ENCODE data around the gene RBM20. TPM values are rescaled to one million over a fixed set of nuclear protein-coding genes. Genes with fewer than 3 reads are reported as not detected.

Gene RBM20
- total RNA-seq, 2 experiments from 2014 or later: 0.38 to 0.72 TPM

DNA sequence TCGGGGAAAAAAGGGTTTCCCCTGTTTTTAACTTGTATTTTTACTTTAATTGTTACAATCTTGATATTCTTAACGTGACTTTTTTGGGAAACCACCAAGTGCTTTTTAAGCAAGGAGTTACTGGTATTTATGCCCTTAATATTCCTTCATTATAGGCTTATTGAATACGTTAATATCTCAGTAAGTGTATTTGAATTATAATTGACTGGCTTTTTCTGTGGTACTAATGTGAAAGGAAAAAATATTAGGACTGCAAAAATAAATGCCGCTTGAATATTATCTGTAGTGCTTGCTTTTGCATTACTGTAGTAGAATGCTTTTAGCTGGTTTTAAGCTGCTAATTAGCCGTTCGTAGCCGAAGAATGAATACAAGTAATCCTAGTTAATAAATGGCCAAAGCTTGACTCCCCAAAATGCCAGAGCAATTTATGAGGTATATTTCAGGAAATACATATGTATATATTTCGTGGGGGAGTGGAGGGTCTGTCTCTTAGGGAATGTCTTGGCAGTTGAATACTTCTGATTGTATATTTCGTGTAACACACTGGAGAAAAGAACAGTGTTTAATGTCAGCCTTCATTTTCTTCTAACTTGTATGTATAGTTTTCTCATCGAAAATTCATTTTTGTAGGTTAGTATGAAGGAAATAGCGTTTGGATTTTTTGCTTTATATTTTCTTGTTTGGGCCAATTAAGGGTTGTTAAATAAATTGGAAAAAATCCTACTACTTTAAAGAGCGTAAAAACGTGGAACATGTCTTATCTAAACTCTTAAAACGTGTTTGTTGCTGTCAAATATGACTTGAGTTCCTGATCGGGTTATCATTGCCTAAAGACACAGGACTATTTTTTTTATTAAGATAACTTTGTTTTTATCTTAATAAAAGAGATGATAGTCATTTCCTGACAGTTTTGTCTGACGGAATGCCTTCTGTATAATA lies 229.1 kb downstream of the RBM20 start:
- TF ChIP-seq, protein P1, sequence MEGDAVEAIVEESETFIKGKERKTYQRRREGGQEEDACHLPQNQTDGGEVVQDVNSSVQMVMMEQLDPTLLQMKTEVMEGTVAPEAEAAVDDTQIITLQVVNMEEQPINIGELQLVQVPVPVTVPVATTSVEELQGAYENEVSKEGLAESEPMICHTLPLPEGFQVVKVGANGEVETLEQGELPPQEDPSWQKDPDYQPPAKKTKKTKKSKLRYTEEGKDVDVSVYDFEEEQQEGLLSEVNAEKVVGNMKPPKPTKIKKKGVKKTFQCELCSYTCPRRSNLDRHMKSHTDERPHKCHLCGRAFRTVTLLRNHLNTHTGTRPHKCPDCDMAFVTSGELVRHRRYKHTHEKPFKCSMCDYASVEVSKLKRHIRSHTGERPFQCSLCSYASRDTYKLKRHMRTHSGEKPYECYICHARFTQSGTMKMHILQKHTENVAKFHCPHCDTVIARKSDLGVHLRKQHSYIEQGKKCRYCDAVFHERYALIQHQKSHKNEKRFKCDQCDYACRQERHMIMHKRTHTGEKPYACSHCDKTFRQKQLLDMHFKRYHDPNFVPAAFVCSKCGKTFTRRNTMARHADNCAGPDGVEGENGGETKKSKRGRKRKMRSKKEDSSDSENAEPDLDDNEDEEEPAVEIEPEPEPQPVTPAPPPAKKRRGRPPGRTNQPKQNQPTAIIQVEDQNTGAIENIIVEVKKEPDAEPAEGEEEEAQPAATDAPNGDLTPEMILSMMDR (IDR thresholded peaks at IDR 0.05): no peak

GRCh38 chr10:110873951-110874350 lies 229.8 kb downstream of the RBM20 start:
- intact Hi-C loops (cut with micrococcal nuclease): loop anchor here (5.0 to 10.0 kb wide), 2 partner anchors 127 to 259 kb away; no protein-coding TSS in a partner anchor
- POLR2A ChIA-PET: interaction anchor here (0.7 to 2.3 kb wide), 6 partner anchors 12 to 125 kb away, joined by 3 to 15 read pairs (median 6); no protein-coding TSS in a partner anchor
- Mint-ChIP-seq H3K9me3 (no peaks in the 10 kb centered on the region), H3K4me3 (peak overlapping the region; percentile 86), H3K27ac (peak overlapping the region; percentile 92), H3K27me3 (no peaks in the 10 kb centered on the region), H3K4me1 (ENCODE audit: low read depth) (peaks cover 56% of the 10 kb centered on the region), H3K36me3 (ENCODE audit: low read depth) (peaks cover 38% of the 10 kb centered on the region)
- DNase-seq (no peak), ATAC-seq (no peak)
- CTCF ChIA-PET: no interaction called here
- TF ChIP-seq, protein P1 (IDR thresholded peaks at IDR 0.05): no peak

More for the DNA sequence above, 229.1 kb downstream of the RBM20 start:
- Mint-ChIP-seq H3K27me3 (no peaks in the 10 kb centered on the region), H3K27ac (peak overlapping the region; percentile 95), H3K36me3 (ENCODE audit: low read depth) (peaks cover 32% of the 10 kb centered on the region), H3K4me3 (peak overlapping the region; percentile 86), H3K9me3 (no peaks in the 10 kb centered on the region), H3K4me1 (ENCODE audit: low read depth) (peaks cover 56% of the 10 kb centered on the region)
- CTCF ChIA-PET: interaction anchor here (0.8 to 1.3 kb wide), 4 partner anchors 12 to 127 kb away, joined by 3 read pairs; no protein-coding TSS in a partner anchor
- POLR2A ChIA-PET: interaction anchor here (0.7 to 2.3 kb wide), 11 partner anchors 9 to 127 kb away, joined by 3 to 15 read pairs (median 4); partner anchors contain the start of genes BBIP1 and SHOC2
- ATAC-seq: no peak
- no peak for DNase-seq
- intact Hi-C loops (cut with micrococcal nuclease): loop anchor here (5.0 to 10.0 kb wide), 2 partner anchors 126 to 258 kb away; no protein-coding TSS in a partner anchor

GRCh38 chr10:110876000-110876399 lies 231.9 kb downstream of the RBM20 start:
- no peak for DNase-seq
- Mint-ChIP-seq H3K27ac (peak overlapping the region; percentile 69), H3K36me3 (ENCODE audit: low read depth) (peaks cover 46% of the 10 kb centered on the region), H3K9me3 (no peaks in the 10 kb centered on the region), H3K4me3 (peak overlapping the region; percentile 42), H3K27me3 (no peaks in the 10 kb centered on the region), H3K4me1 (ENCODE audit: low read depth) (peaks cover 54% of the 10 kb centered on the region)
- TF ChIP-seq, protein P1 (IDR thresholded peaks at IDR 0.05): no peak
- ATAC-seq: no peak
- intact Hi-C loops (cut with micrococcal nuclease): loop anchor here (10.0 kb wide), 1 partner anchor 261 kb away; no protein-coding TSS in a partner anchor
- POLR2A ChIA-PET: interaction anchor here (0.7 to 1.8 kb wide), 6 partner anchors 8 to 31 kb away, joined by 3 to 7 read pairs (median 4); no protein-coding TSS in a partner anchor
- CTCF ChIA-PET: interaction anchor here (0.9 to 1.8 kb wide), 6 partner anchors 9 to 72 kb away, joined by 3 to 5 read pairs (median 3); no protein-coding TSS in a partner anchor

DNA sequence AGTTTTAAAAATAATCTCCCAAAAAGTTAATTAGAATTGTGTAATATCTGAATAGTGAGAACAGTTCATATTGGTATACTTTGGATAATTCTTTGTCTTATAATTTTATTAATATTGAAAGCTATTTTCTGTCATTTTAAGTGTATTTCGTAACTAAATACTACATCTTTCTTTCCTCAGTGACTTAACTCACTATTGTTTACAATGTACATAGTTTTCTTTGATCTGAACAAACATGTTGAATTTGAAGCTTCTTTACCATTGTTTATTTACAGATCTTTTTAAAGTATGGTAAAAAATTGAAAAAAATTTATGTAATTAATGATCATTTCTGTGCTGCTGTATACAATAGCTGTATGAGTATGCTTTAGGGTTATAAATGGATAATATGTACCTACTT lies 232.7 kb downstream of the RBM20 start:
- ChIA-PET CTCF (interaction anchor here (0.9 to 1.8 kb wide), 6 partner anchors 9 to 129 kb away, joined by 3 to 5 read pairs (median 3); no protein-coding TSS in a partner anchor), POLR2A (interaction anchor here (1.2 to 1.8 kb wide), 3 partner anchors 10 to 24 kb away, joined by 3 to 7 read pairs (median 5); no protein-coding TSS in a partner anchor)
- DNase-seq (no peak), ATAC-seq (no peak)
- TF ChIP-seq, protein P1 (IDR thresholded peaks at IDR 0.05): no peak
- peaks cover 58% of the 10 kb centered on the region for H3K4me1 Mint-ChIP-seq (ENCODE audit: low read depth)
- H3K27me3 Mint-ChIP-seq: no peaks in the 10 kb centered on the region
- peak overlapping the region; percentile 53 for H3K27ac Mint-ChIP-seq
- H3K4me3 Mint-ChIP-seq: no peak overlapping the region
- intact Hi-C loops (cut with micrococcal nuclease): loop anchor here (10.0 kb wide), 1 partner anchor 262 kb away; no protein-coding TSS in a partner anchor
- no peaks in the 10 kb centered on the region for H3K9me3 Mint-ChIP-seq
- peaks cover 52% of the 10 kb centered on the region for H3K36me3 Mint-ChIP-seq (ENCODE audit: low read depth)
